ENCODE results near the gene ARHGAP22.
"Not testable (repeated sequence)": the region's sequence is repeated elsewhere in the genome, so short reads cannot be mapped to it uniquely, and the experiment has no call there.

ARHGAP22 gene, protein sequence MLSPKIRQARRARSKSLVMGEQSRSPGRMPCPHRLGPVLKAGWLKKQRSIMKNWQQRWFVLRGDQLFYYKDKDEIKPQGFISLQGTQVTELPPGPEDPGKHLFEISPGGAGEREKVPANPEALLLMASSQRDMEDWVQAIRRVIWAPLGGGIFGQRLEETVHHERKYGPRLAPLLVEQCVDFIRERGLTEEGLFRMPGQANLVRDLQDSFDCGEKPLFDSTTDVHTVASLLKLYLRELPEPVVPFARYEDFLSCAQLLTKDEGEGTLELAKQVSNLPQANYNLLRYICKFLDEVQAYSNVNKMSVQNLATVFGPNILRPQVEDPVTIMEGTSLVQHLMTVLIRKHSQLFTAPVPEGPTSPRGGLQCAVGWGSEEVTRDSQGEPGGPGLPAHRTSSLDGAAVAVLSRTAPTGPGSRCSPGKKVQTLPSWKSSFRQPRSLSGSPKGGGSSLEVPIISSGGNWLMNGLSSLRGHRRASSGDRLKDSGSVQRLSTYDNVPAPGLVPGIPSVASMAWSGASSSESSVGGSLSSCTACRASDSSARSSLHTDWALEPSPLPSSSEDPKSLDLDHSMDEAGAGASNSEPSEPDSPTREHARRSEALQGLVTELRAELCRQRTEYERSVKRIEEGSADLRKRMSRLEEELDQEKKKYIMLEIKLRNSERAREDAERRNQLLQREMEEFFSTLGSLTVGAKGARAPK

DNA sequence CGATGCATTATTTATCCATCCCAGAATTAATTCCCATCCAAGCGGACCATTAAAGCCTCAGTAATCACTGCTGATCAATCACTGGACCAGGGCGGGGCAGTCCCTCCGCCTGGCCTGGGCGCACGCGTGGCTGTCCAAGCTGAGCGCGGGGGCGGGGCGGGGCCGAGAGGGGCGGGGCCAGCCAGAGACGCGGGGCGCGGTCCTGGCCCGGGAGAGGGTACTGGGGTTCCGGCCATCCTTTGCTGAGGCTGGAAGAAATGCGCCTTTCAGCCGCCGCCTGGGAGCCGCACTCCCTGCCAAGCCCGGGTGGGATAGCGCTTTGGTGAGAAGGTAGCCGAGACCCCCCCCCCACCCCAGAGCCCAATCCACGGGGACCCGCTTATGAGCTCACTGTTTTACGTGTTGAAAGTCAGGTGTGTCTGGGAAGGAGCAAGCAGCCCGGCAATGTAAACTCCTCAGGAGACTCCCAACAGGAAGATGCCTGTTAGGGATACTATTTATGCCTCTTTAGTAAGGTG is at the start of gene ARHGAP22:
ARHGAP22 (minus strand) TSS at position 83 of the 518 bp plus-strand sequence. CDS start 277 bp downstream, outside the sequence.
- DNase-seq (ENCODE audit: low read depth in 2 of 2): no peak

DNA sequence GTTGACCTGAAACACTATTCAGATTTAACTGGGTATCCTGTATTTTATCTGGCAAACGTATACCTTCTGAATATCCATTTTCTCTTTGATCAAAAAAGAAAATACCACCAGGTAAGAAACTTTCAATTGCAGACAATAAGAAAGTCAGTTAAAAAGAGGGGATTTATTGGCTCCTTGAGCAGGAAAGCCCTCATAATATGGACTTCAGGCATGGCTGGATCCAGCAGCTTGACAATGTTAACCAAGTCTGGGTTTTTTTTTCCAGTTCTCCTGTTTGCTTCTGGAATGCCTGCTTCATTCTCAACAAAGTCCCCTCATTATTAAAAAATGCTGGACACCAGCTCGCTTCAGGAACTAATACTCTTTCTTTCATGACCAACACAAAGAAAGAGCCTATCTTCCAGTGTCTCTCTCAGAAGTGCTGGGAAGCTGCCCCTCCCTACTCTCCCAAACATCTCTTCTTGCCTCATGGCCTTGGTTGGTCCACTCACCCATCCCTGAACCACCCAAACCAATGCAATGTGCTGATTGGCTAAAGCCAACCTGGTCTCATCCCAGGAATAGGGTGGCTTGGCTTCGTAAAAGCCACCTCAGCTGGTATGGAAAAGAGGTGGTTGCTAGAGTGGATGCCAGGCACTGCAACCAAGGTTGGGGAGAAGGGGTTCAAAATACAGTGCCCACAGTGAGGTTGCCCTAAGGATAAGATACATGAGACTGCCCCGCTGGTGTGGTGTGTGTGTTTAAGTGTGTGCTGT is 49.2 kb upstream of the ARHGAP22 start:
- DNase-seq (ENCODE audit: low read depth in 2 of 2): no peak

DNA sequence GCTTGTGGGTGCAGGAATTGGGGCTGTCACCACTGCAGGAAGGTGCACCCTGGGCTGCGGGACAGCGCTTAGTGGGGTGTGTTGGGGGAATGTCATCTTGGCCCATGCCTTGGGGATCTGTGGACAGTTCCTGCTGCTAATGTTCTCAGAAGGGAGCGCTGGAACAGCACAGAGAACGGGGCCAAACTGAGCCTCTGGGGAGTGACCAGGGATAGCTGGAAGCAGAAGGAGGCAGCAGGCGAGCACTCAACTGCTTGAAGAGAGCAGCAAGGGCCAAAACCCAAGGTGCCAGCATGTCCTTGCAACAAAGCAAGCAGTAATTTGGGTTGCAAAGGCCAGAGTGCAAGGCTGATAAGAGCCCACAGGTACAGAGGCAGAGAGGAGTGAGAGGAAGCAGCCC is 48.5 kb upstream of the ARHGAP22 start:
- no peak for DNase-seq (ENCODE audit: low read depth in 2 of 2)

GRCh38 chr10:48652344-48652743 is 47.5 kb upstream of the ARHGAP22 start:
- DNase-seq (ENCODE audit: low read depth in 2 of 2): no peak

DNA sequence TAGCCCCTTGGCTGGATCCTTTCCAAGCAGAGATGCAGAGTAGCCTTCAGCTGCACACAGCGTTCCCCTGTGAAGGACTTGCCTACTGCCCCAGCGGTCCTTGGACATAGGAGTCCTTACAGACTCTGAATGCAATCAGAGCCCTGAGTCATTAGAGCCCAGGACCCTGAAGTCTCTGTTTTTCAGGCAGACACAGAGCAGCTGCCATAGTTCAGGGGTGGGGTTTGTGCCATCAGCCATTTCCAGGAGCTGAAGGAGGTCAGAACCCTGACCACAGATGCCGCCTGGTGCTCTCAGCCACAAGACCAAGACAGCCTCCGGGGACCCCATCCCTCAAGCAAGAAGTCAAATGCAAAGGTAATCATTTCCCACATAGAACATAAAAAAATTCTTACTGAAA is 47.0 kb upstream of the ARHGAP22 start:
- no peak for DNase-seq (ENCODE audit: low read depth in 2 of 2)

- no peak for DNase-seq (ENCODE audit: low read depth in 2 of 2)
Observed at GRCh38 chr10:48651293-48651692, 46.4 kb upstream of the ARHGAP22 start.

- DNase-seq (ENCODE audit: low read depth in 2 of 2): no peak
Observed at GRCh38 chr10:48649349-48649944, 44.6 kb upstream of the ARHGAP22 start.

- DNase-seq (ENCODE audit: low read depth in 2 of 2): no peak
Observed at GRCh38 chr10:48648172-48648942, 43.5 kb upstream of the ARHGAP22 start.

DNA sequence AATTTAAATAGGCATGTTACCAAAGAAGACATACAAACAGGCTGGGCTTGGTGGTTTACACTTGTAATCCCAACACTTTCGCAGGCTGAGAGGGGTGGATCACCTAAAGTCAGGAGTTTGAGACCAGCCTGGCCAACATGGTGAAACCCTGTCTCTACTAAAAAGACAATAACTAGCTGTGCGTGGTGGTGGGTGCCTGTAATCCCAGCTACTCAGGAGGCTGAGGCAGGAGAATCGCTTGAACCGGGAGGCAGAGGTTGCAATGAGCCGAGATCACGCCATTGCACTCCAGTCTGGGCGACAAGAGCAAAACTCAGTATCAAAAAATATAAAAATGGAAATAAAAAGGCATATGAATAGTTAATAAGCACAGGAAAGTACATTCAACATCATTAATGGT is 42.2 kb upstream of the ARHGAP22 start:
- DNase-seq (ENCODE audit: low read depth in 2 of 2): not testable (repeated sequence)

- no peak for DNase-seq (ENCODE audit: low read depth in 2 of 2)
Observed at GRCh38 chr10:48645600-48645999, 40.7 kb upstream of the ARHGAP22 start.

GRCh38 chr10:48641099-48641690 is 36.3 kb upstream of the ARHGAP22 start:
- DNase-seq (ENCODE audit: low read depth in 2 of 2): not testable (repeated sequence)

GRCh38 chr10:48640326-48640725 is 35.5 kb upstream of the ARHGAP22 start:
- DNase-seq (ENCODE audit: low read depth in 2 of 2): no peak

GRCh38 chr10:48639632-48640031 is 34.8 kb upstream of the ARHGAP22 start:
- no peak for DNase-seq (ENCODE audit: low read depth in 2 of 2)

GRCh38 chr10:48638739-48639527 is 34.1 kb upstream of the ARHGAP22 start:
- DNase-seq (ENCODE audit: low read depth in 2 of 2): no peak

DNA sequence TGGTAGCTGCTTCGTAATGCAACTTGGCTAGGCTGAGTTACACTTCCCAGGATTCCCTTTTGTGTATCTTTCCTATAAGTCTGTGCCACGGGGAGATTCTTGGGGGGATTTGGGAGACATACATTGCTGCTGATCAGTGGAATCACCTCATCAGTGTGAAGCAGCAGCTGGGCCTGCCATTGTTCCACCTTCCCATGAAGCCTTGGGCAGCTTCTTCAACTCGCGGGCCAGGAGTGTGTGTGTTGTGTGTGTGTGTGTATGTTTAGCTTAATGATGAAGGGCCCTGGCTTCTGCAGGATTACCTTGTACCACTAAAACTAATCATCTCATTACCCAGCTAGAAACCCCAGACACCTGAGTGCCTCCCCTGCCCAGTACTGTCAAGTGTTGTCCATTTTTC is 33.3 kb upstream of the ARHGAP22 start:
- DNase-seq (ENCODE audit: low read depth in 2 of 2): no peak

GRCh38 chr10:48636901-48637300 is 32.0 kb upstream of the ARHGAP22 start:
- DNase-seq (ENCODE audit: low read depth in 2 of 2): no peak

- DNase-seq (ENCODE audit: low read depth in 2 of 2): no peak
Observed at GRCh38 chr10:48636231-48636630, 31.4 kb upstream of the ARHGAP22 start.

DNA sequence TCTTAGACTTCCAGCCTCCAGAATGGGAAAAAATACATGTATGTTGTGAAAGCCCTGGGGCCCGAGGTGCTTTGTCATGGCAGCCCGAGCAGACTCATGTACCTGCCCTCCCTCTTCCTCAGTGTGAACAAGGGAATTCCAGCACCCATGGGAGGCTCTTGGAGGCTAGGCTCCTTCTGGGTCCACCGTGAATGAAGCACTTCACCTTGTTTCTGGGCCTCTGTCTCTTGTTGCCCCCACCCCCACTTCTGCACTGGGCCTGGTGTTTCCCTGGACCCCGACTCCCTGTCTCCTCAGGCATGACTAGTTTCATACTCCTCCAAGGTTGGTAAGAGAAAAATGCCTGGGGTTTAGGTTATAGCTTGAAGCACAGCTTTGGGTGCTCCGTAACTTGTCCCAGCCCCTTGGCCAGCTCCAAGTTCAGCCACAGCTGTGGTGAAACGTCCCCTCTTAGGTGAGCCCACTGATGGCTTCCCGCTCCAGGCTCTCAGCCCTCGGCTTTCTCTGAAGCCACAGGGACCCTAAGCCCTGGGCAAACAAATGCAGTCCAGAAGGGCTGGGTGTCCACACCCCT is 30.2 kb upstream of the ARHGAP22 start:
- no peak for DNase-seq (ENCODE audit: low read depth in 2 of 2)

- DNase-seq (ENCODE audit: low read depth in 2 of 2): no peak
Observed at GRCh38 chr10:48634198-48634983, 29.5 kb upstream of the ARHGAP22 start.

Data from activated CD8-positive, alpha-beta memory T cell treated with anti-CD3 and anti-CD28 coated beads for 4 hours (primary cell).